Right hindlimb (tissue), 1 donor: ENCODE results near the gene WDCP.
"Not testable (repeated sequence)": the region's sequence is repeated elsewhere in the genome, so short reads cannot be mapped to it uniquely, and the experiment has no call there.

ENCODE experiments used
- DNase-seq: peaks from one replicate; pipeline ENCODE4 v3.0.0-alpha.2; 2018

Gene WDCP

DNA sequence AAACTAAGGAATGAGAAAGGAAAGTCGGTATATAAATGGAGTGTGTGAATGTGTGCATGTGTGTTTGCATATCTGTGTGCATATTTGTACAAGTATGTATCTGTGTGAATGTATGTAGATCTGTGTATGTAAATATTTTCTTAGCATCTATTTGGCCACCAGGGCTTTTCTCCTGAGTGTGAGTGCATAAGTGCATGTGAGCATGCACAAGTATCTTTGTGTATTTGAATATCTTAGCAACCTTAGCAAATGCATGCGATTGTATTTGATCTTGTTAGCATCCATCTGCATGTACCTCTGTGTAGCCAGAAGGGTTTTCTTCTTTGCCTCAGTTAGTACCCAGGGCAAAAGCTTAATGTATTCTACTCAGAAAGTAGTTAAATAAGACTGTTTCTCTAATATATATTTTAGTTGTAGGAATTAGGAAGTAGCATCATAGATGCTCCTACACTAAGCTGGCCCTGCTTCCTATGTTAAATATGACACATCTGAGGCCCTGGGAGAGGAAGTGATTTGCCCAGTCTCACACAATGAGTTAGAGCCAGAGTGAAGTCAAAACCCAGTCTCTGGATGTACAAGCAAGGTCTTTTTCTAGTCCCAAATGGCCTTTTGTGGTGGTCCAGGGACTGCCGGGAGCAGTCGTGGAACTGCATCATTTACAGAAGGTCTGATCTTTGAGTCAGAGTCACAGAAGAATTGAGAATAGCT lies 11.5 kb upstream of the WDCP start:
- DNase-seq = no peak

DNA sequence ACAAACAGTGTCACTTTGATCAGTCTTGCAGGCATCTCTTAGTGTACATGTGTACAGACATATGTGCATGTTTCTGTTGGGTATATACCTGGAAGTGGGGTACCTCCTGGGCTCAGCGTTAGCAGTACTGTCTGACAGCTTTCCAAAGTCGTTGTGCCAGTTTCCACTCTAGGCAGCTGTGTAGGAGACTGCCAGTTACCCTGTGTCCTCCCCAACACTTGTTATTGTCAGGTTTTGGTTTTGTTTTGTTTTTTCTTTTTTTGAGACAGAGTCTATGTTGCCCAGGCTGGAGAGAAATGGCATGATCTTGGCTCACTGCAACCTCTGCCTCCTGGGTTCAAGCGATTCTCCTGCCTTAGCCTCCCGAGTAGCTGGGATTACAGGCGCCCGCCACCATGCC lies 8.6 kb upstream of the WDCP start:
- DNase-seq = no peak

DNA sequence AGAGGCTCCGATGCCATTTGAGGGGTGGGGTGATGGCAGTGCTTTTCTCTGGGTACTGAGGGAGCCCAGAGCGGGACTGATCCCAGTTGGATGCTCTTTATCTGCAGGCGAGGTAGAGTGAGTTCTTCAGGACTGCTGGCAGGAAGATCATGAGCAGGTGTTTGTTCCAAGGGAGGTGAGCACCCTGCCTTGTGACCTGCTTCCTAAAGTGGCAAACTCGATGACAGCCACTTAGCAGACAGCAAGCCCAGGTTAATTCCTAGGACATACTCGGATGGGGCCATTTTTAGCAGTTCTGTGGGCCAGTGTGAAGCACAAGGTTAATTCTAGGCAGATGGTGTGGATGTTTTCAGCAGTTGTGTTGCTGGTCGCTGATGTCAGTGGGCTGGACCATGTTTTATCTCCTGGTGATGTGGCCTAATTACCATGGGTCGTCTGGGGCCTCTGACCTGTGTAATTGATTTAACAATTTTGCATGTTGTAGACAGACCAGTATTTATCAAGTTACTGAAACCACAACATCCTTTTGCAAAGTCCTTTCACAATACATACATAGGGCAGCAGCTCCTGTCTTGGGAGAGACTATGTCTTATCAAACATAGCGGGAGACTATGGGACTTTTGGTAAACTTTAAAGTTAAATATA lies 7.3 kb upstream of the WDCP start:
- no peak for DNase-seq

DNA sequence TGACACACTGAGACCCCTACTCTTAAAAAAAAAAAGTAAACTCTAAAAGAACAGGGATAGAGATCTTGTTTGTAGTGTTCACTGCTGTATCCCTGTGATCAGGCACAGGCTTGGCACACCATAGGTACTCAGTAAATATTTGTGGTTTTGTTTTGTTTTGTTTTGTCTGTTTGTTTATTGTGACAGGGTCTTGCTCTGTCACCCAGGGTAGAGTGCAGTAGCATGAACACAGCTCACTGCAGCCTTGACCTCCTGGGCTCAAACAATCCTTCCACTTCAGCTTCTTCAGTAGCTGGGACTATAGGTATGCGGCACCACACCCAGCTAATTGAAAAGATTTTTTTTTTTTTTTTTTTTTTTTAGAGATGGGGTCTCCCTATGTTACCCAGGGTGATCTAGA lies 5.8 kb upstream of the WDCP start:
- no peak for DNase-seq

DNA sequence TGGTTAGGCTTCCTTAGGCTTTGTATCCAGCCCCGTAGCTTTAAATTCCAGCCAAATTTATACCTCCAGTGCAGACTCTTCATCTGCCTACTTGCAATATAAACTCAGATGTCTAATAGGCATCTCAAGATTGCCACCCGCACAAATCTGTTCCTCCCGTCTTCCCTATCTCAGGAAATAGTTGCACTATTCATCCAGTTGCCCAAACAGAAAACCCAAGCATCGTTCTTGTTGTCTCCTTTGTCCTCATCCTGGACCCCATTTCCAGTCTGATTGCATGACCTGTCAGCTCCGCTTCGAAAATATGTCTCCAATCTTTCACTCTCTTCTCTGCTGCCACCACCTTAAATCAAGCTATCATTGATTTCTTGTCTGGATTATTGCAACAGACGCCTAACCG lies 4.6 kb upstream of the WDCP start:
- no peak for DNase-seq

DNA sequence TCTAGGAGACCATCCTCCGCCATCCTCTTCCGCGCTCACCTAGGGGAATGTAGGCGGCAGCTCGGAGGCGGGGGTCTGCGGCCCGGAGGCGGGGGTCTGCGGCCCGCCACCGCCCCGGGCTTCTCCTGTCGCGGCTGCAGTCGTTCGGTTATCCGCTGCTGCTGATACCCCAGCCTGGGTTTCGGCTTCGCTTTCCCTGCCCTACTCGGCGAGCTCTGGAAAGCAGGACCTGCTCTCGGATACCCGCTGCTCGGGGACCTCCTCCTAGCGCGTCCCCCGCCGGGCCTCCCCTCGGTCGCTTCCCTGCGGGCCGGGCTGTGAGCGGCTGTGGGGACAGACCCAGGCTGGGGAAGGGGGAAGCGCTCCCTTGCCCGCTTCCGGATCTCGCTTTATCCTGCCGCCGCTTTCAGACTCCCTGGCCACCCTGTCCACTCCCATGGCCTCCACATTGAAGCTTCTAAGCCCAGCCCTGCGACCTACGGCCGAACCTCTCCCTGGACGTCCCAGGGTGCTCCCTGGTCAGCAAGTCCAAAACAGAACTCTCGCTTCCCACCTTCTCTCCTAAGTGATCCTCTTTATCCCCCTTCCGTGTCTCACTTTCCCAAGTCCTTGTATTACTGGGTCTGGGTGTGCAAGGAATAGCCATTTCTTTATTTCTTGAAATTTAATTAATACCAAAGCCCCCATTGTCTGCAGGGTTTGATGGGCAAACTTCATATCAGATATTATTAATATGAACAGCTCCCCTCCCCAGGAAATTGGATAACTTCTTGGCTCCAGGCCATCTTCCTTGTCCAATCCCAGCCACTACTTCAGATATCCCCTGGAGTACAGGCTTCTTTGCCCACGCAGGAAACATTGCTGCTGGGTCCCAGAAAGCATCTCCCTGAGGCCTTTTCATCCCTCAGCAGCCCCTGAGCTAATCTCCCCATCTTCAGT lies 3.1 kb upstream of the WDCP start:
- DNase-seq = peak; percentile 44

DNA sequence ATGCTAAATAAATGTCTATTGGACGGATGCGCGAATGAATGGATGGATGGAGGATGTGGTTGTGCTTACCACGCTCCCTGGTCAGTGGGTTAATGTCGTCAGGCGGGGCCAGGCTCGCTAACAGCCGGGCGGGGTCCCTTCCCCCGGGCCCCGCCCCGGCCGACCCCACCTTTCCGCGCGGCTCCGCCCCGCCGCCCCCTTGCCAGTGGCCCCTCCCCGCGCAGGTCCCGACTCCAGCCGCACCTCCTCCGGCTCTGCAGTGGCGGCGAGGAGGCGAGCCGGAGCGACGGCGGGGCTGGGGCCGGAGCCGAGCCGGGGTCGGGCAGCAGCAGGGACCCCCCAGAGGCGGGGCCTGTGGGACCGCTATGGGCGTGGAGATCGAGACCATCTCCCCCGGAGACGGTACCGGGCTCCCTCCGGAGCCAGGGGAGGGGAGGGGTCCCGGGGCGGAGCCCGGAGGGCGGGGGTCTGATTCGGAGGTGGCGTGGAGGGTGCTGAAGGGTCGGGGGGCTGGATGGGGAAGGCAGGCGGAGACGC lies 2.4 kb upstream of the WDCP start, which contains the start of gene FKBP1B:
TSS of gene FKBP1B (plus strand) at position 257 of the 537 bp plus-strand sequence. CDS start at position 366, 109 bp downstream.
- peak; percentile 63 for DNase-seq

DNA sequence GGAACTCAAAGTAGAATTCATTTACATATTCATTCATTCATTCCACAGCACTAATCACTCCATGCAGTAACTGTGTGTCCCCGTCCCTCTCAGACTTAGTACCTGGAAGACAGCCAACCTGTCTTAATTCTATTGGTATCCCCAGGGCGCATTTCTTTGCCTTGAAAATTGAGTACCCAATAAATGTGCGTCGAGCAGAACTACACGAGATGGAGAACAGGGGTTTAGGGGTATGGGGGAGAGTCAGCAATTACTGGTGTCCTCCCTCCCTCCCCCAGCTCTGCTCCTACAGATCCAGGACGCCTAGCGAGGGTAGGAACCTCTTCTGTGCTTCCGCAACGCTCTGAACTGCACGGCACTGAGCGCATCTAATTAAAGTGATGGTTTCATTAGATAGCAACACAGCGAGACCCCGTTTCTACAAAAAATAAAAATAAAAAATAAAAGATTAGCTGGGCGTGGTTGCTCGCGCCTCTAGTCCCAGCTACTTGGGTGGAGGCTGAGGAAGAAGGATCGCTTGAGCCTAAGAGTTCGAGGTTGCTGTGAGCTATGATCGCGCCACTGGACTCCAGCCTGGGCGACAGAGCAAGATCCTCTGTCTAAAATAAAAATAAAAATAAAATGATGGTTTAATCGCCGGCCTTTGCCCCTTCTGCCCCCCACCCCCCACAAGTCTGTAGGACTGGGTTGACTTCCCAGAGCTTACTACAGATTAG lies 1.7 kb upstream of the WDCP start:
- no peak for DNase-seq

DNA sequence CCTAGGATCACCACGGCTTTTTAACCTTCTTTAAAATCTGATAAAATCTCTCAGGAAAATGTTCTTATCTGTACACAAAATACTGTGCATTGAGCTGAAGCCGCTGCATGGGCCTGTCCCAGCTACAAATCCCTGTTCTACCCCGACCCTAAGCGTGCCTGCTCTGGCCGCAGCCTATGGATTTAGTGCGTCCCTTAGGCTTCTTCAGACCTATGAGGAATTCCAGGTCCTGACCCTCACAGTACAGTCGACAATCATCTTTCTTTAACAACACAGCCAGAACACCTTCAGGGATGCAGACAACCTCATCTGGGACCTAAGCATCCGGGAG lies 477 bp upstream of the WDCP start:
- DNase-seq = no peak

DNA sequence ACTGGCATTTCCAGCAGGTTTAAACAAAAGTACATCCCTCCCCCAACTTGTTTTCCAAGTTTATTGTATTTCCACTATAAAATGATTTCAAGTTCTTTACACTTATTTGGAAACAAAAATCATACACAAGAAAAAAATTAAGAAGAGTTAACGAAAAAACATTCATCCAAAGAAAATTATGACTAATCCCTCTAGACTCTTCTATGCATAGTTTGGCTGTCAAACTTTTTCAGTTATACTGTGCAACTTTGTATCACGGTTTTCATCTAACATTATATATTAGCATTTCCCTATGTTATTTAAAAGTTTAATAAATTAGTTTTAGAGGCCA lies 627 bp downstream of the WDCP start:
- no peak for DNase-seq

DNA sequence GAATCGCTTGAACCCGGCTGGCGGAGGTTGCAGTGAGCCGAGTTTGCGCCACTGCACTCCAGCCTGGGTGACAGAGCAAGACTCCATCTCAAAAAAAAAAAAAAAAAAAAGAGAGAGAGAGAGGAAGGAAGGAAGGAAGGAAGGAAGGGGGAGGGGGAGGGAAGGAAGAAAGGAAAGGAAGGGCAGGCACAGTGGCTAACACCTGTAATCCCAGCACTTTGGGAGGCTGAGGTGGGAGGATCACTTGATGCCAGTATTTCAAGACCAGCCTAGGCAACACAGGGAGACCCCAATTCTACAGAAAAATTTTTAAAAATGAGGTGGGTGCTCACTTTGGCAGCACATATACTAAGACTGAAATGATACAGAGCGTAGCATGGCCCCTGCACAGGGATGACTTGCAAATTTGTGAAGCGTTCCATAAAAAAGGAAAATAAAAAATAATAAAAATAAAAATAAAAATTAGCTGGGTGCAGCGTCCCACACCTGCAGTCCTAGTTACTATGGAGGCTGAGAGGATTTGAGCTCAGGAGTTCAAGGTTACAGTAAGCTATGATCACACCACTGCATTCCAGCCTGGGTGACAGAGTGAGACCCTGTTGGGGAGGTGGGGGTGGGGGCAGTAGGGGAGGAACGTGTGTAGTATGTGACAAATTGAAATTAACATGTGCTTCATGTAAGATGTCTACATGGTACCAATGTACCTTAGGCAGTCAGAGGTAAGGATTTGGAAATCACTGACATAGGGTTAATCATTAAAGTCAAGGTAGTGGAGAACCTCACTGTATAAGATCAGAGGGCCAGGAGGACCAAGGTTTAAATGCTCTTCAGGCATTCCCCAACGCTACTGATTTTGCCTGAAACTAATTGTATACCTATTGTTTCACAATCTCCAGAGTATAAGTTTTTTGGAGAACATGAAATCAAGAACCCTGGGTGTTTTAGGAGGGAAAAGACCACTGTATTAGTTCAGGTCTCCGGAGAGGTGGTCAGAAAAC lies 1.4 kb downstream of the WDCP start:
- DNase-seq = no peak

DNA sequence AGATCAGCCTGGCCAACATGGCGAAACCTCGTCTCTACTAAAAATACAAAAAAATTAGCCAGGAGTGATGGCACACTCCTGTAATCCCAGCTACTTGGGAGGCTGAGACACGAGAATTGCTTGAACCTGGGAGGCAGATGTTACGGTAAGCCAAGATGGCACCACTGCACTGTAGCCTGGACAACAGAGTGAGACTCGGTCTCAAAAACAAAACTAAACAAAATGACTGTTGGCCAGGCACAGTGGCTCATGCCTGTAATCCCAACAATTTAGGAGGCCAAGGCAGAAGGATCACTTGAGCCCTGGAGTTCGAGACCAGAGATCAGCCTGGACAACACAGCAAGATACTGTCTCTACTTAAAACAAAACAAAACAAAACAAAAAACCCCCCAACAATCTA lies 4.1 kb downstream of the WDCP start:
- not testable (repeated sequence) for DNase-seq

DNA sequence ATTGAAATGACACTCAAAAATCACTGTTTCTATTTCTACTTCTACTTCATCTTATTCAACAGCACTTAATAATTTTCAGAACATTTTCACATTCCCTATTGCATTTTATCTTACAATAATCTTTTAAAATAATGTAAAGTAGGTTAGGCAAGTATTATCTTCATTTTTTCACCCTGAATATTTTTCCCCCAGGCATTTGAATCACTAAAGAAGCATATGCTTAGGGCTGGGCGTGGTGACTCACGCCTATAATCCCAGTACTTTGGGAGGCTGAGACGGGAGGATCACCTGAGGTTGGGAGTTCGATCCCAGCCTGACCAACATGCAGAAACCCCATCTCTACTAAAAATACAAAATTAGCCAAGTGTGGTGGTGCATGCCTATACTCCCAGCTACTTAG lies 6.7 kb downstream of the WDCP start:
- DNase-seq = no peak

DNA sequence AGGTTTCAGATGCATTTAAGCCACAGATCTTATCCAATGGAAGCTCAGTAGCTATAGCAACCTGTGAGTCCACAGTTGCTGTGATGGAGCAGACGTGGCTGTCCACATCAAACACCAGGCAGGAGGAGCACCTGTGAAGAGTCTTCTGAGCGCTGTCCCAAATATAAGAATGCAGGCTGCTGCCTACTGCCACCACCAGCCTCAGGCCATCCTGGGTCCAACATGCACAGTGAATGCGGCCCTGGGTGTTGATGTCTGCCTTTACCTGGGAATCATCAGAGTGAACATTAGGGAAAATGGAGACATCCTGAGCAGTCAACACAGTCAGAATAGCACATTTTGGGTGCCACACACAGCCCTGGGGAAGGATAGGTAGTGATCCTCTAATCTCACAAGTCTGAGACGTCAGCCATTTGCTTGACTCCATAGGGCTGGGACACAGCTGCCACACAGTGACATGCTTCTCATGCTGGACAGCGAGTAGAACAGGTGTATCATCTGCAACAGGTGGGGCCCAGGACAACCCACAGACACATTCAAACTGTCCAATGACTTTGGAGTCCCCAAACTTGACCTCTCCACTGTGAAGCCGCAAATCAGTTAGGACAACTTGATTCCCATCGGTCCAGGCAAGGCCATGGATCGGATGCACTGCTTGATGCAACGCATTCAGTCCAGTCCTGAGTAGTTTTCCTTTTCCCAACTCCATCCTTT lies 8.2 kb downstream of the WDCP start:
- no peak for DNase-seq

DNA sequence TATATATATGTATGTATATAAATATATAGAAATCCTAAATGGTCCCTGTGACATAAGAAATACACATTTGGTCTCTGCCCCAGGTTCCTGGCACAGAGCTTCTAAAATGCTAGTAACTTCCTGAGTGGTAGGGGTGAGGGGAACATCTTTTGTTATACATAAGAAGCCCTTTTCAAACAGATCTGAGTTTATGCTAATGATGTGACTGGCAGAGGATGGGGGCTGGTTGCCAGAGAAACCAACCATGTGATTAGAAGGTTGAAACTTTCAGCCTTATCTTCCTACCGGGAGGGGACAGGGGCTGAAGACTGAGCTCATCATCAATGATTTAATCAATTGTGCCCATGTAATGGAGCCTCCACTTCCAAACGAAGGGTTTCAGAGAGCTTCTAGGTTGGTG lies 21.0 kb downstream of the WDCP start:
- DNase-seq = no peak

DNA sequence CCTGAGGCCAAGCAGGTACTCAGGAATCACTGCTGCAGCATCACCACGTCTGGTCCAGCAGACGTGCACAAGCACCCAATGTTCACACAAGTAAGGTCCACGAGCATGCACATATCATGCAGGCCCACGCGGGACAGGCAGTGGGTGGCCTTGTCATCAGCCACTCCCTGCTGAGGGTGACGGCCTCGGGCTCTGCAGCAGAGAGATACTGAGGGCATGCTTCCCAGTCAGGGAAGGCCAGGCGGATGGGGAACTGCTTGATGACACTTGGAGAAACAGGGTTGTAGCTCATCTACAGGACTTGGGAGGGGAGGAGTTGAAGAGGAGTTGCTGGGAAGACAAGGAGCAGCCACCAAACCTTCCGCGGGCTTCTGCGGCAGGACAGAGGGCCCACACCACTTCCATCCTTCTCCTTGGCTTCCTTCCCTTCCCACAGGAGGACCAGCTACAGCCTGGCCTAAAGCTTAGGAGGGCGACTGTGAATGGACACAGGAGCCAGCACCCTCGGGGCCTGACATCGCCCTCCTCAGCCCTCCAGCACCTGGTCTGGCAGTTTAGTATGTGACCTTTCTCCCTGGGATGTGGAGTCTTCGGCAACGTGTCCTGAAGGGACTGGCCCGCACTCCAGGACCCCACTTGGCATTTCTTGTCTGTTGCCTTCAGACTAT lies 22.1 kb downstream of the WDCP start:
- no peak for DNase-seq

DNA sequence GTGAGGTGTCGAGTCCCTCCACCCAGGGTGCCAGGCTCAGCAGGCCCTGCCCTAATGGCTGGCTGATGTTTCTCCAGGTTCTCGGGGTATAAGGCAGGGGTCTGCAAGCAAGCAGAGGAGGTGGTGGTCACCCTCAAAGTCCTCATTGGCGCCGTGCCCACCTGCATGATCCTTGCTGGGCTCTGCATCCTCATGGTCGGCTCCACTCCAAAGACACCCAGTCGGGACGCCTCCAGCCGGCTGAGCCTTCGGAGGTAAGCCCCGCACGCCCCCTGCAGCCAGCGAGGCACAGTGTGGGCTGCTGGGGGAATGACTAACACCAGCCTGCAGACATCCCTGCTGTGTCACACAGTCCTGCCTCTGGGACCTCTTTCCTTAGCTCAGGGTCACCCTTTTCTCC lies 23.2 kb downstream of the WDCP start:
- DNase-seq = no peak

DNA sequence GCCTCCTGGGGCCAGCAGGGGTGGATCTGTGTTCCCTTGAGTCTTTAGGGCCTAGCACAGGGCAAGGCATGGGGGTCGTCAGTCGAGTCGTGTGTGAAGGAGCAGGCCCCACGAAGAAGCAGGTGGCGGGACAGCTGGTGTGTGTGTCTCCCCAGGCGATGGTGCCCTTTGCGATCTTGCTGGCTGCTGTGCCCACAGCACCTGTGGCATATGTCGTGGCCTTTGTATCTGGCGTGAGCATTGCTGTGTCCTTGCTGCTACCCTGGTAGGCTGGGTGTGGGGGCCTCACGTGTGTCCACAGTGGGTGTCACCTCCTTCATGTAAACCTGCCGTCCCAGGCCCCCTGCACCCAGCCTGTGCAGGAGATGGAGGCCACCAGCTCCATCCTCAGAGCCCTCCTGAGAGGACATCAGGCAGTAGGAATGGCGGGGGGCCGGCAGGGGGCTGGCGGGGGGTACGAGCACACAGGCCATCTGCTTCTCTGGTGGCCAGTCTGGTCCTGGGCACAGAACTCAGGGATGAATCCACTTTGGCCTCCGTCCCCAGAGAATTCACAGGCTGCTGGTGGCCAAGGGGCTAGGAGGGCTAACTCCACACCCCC lies 24.1 kb downstream of the WDCP start:
- DNase-seq = no peak

DNA sequence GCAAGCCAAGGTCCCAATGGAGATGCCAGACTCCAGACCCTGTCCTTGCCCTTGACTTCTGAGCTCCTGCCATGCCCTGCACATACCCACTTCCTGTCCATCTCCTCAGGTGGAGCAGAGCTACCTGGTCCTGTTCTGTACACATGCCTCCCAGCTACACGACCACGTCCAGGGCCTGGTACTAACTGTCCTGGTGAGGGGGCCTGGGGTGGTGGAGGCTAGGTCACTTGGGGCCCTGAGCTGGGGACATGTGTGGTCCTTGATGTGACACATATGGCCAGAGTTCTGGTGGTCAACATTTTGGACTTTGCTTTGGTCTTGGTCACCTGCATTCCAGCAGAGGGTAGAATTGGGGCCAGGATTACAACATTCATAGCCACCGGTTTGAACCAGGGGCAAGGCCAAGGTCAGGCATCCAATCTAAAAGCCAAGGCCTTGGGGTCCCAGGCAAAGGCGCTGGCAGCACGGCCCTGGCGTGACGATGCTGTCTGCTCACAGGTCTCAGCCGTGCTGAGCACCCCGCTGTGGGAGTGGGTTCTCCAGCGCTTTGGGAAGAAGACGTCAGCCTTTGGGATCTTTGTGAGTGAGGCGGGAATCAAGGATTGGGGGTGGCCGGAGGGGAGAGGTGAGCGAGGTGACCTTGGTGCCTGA lies 24.7 kb downstream of the WDCP start:
- no peak for DNase-seq
